Endothelial cell of umbilical vein (primary cell): Measurements from ENCODE around the gene HECW1. TPM values are rescaled to one million over a fixed set of nuclear protein-coding genes. Genes with fewer than 3 reads are reported as not detected.

Experiments used
- BruUV-seq: library from RNA; stranded (reverse); fragments of 400-500 nt; replicated peaks from 2 replicates; lab custom pipeline; 2021; lab: Mats Ljungman, UMichigan
- CTCF ChIA-PET: fragments of 300-600, 350-600 bp; sonication (Branson Sonifier 250); formaldehyde crosslinking; loops from one replicate; lab custom pipeline; 2021; ENCODE audit warnings: antibody characterized with exemption, inconsistent platforms; lab: Charles Lee
- POLR2A ChIA-PET: fragments of 300-600, 350-600 bp; sonication (Branson Sonifier 250); formaldehyde crosslinking; loops from one replicate; lab custom pipeline; 2021; ENCODE audit warnings: antibody characterized with exemption, inconsistent platforms; lab: Charles Lee
- DNase-seq: peaks from one replicate; pipeline ENCODE4 v3.0.0-alpha.2; 2011; ENCODE audit warnings: low read depth, low spot score
- FAIRE-seq: peaks from 2 replicates; lab custom pipeline; 2011; peaks lifted over from hg19 to GRCh38; lab: Jason Lieb, UNC
- H2AFZ ChIP-seq: 2 replicates; pipeline ENCODE4 v1.6.0; 2012; ENCODE audit warnings: low read depth, low read length, control low read depth, inconsistent platforms
- H3K27ac ChIP-seq: 2 replicates; pipeline ENCODE4 v1.5.1; 2011; ENCODE audit warnings: low read depth, mild to moderate bottlenecking, control low read depth, low read length, moderate library complexity; ENCODE audit not compliant: insufficient read depth
- H3K27me3 ChIP-seq, 2 experiments: 2 replicates each; pipeline versions ENCODE4 v1.6.0 to v1.6.1; 2011; ENCODE audit warnings: low read length in 2 of 2, mixed read lengths in 1 of 2; ENCODE audit not compliant: control insufficient read depth in 2 of 2, insufficient read depth in 2 of 2
- H3K36me3 ChIP-seq, 2 experiments: 2 replicates in 1 of 2; 3 replicates in 1 of 2; pipeline ENCODE4 v1.5.1; 2011; ENCODE audit warnings: low read length in 2 of 2, mild to moderate bottlenecking in 1 of 2, moderate library complexity in 1 of 2; ENCODE audit not compliant: control insufficient read depth in 2 of 2, insufficient read depth in 2 of 2; ENCODE audit errors: extremely low read depth in 1 of 2
- H3K4me1 ChIP-seq: 3 replicates; pipeline ENCODE4 v1.5.1; 2011; ENCODE audit warnings: mild to moderate bottlenecking, low read length; ENCODE audit not compliant: control insufficient read depth, insufficient read depth; ENCODE audit errors: extremely low read depth
- H3K4me2 ChIP-seq: 2 replicates; pipeline ENCODE4 v1.6.1; 2011; ENCODE audit warnings: low read length, control low read depth, mixed read lengths; ENCODE audit not compliant: insufficient read depth
- H3K4me3 ChIP-seq, 3 experiments: fragments of 200-600 bp in 1 of 3; sonication (generic), shearing (Covaris generic) in 1 of 3; replicated peaks in 1 of 3; 2 replicates each; pipeline ENCODE4 v1.5.1; 2011 to 2016; ENCODE audit warnings: control low read depth in 3 of 3, low read length in 3 of 3, mild to moderate bottlenecking in 2 of 3, inconsistent platforms in 1 of 3, low read depth in 1 of 3, moderate library complexity in 1 of 3; ENCODE audit not compliant: insufficient read depth in 1 of 3
- H3K79me2 ChIP-seq: 2 replicates; pipeline ENCODE4 v1.6.0; 2012; ENCODE audit warnings: low read length, inconsistent platforms; ENCODE audit not compliant: control insufficient read depth, insufficient read depth
- H3K9ac ChIP-seq: replicated peaks from 2 replicates; pipeline ENCODE3; 2011; ENCODE audit warnings: low read length, control low read depth; ENCODE audit not compliant: insufficient read depth; ENCODE audit errors: extremely low read depth
- H3K9me1 ChIP-seq: replicated peaks from 3 replicates; pipeline ENCODE4 v1.6.0; 2011; ENCODE audit warnings: mild to moderate bottlenecking, low read length; ENCODE audit not compliant: control insufficient read depth, insufficient read depth; ENCODE audit errors: extremely low read depth
- H3K9me3 ChIP-seq: replicated peaks from 2 replicates; pipeline ENCODE4 v1.5.1; 2012; ENCODE audit warnings: low read length, inconsistent platforms; ENCODE audit not compliant: control insufficient read depth, insufficient read depth
- H4K20me1 ChIP-seq: replicated peaks from 2 replicates; pipeline ENCODE3; 2011; ENCODE audit warnings: mild to moderate bottlenecking, low read length; ENCODE audit not compliant: control insufficient read depth, insufficient read depth; ENCODE audit errors: extremely low read depth
- CTCF ChIP-seq, 2 donors: IDR thresholded peaks; 1 replicate in 1 of 2; 2 replicates in 1 of 2; pipeline ENCODE4 v1.5.1; 2011; ENCODE audit warnings: low read length in 2 of 2, mild to moderate bottlenecking in 2 of 2, moderate library complexity in 2 of 2, control low read depth in 1 of 2, inconsistent platforms in 1 of 2, low read depth in 1 of 2; ENCODE audit not compliant: insufficient read depth in 1 of 2; ENCODE audit errors: extremely low read depth in 1 of 2
- EZH2 ChIP-seq: IDR thresholded peaks from 2 replicates; pipeline ENCODE4 v1.6.1; 2012; ENCODE audit warnings: borderline replicate concordance, low read depth, mild to moderate bottlenecking, moderate library complexity, low read length, inconsistent platforms; ENCODE audit not compliant: severe bottlenecking
- FOS ChIP-seq: IDR thresholded peaks from 2 replicates; pipeline ENCODE4 v1.6.1; 2011; ENCODE audit warnings: mild to moderate bottlenecking, low read length, moderate library complexity, borderline replicate concordance; ENCODE audit not compliant: insufficient read depth
- GATA2 ChIP-seq: IDR thresholded peaks from 2 replicates; pipeline ENCODE4 v1.7.0; 2011; ENCODE audit warnings: low read depth, mild to moderate bottlenecking, moderate library complexity, mixed read lengths, low read length; ENCODE audit not compliant: insufficient read length, insufficient read depth
- JUN ChIP-seq: IDR thresholded peaks from 2 replicates; pipeline ENCODE4 v1.6.1; 2011; ENCODE audit warnings: borderline replicate concordance, low read depth; ENCODE audit not compliant: insufficient read length, insufficient read depth
- MAX ChIP-seq: IDR thresholded peaks from 2 replicates; pipeline ENCODE4 v1.6.1; 2011; ENCODE audit not compliant: insufficient read depth, insufficient read length
- MYC ChIP-seq: IDR thresholded peaks from one replicate; pipeline ENCODE4 v1.6.1; 2011; ENCODE audit warnings: mild to moderate bottlenecking, low read depth, low read length
- POLR2A ChIP-seq: IDR thresholded peaks from 2 replicates; pipeline ENCODE4 v1.6.1; 2012; ENCODE audit warnings: low read depth, mild to moderate bottlenecking, control low read depth, low read length
- POLR2AphosphoS5 ChIP-seq: IDR thresholded peaks from 2 replicates; pipeline ENCODE4 v1.6.1; 2012; ENCODE audit warnings: low read depth, mild to moderate bottlenecking, control low read depth, low read length, moderate library complexity; ENCODE audit not compliant: insufficient read depth
- dilution Hi-C: fragments of 300-500 bp; cut with MboI; formaldehyde crosslinking; loops from one replicate; pipeline ENCODE4 v1.15.0; 2019; ENCODE audit warnings: low sequenced_read_pairs; ENCODE audit not compliant: extremely low pct_ligation_motif_present
- intact Hi-C: fragments of 100-400 bp; cut with micrococcal nuclease; formaldehyde crosslinking; loops from one replicate; pipeline ENCODE4 v1.10.0; 2022
- polyA plus RNA-seq, 4 experiments: library from polyadenylated mRNA; depleted of rRNA in 3 of 4; stranded (reverse) in 3 of 4; unstranded in 1 of 4; fragments of >200 nt; gene quantifications; 2 replicates each; pipeline versions ENCODE4 v1.2.1 to v1.2.3, GENCODE V29; 2011 to 2012; ENCODE audit warnings: missing spikeins in 1 of 4
- total RNA-seq: library from RNA; stranded (reverse); gene quantifications from 2 replicates; pipeline ENCODE4 v1.2.3, GENCODE V29; 2021

The HECW1 gene
- total and polyA plus RNA-seq, 2 donors (not counting 3 experiments of a cell fraction or from before 2014, with no cell fraction given), result not detected

- FAIRE-seq, result no peak
- Histone ChIP-seq H3K79me2 (no peaks in the 10 kb centered on the region), H3K9me3 (no peaks in the 10 kb centered on the region), H4K20me1 (no peaks in the 10 kb centered on the region), H3K27ac (no peak overlapping the region), H3K27me3 (no peaks in the 10 kb centered on the region), H3K4me3 (no peak overlapping the region), H3K9me1 (no peaks in the 10 kb centered on the region), H3K4me2 (no peak overlapping the region), H3K36me3 (no peaks in the 10 kb centered on the region), H2AFZ (no peak overlapping the region), H3K4me1 (no peaks in the 10 kb centered on the region), H3K9ac (no peak overlapping the region)
- no TSS peak for BruUV-seq
- TF ChIP-seq POLR2AphosphoS5 (no peak), CTCF (IDR thresholded peaks at IDR 0.05; ENCODE audit: extremely low read depth in 1 of 2, insufficient read depth in 1 of 2, low read depth in 1 of 2, low read length in 2 of 2) (no peak), FOS (no peak), MYC (no peak), EZH2 (no peak), GATA2 (no peak), POLR2A (no peak), JUN (no peak), MAX (no peak)
- POLR2A ChIA-PET, result no interaction called here
- intact Hi-C loops (no loop called here), dilution Hi-C loops (no loop called here)
- no peak for DNase-seq
- CTCF ChIA-PET, result no interaction called here
These were observed 107.8 kb downstream of the HECW1 start for GRCh38 chr7:43220250-43220649.
